HuH-7 (cell line): ENCODE measurements around the gene SLC38A1.

Experiments
- DNase-seq: peaks from one replicate; pipeline ENCODE4 v3.0.0; 2011; ENCODE audit warnings: low spot score

SLC38A1 gene

DNA sequence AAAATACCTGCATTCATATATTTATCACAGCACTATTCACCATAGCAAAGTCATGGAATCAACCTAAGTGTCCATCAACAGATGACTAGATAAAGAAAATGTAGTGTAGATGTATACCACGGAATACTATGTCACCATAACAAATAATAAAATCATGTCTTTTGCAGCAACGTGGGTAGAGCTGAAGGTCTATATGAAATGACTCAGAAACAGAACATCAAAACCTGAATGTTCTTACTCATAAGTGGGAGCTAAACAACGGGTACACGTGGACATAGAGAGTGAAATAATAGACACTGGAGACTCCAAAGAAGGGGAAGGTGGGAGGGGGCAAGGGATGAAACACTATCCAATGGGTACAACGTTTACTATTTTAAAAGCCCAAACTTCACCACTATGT is 37.9 kb downstream of the SLC38A1 start:
- DNase-seq = no peak

DNA sequence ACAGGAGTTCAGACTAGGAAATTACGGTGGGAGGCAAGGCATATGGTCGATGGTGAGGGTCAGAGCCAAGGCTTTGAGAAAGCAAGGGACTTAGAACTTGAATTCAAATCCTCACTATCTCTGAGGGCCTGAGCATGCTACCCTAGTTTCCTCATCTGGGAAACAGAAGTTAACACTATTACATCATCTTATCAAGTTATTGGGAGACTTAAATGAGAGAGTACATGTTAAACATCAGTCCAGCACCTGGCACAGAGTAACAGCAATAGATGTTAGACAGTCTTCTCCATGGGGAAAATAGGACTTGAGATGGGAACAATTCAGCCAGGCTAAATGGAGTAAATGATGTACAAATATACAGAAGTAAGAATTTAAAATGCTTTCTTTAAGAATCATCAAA is 38.5 kb downstream of the SLC38A1 start:
- no peak for DNase-seq

DNA sequence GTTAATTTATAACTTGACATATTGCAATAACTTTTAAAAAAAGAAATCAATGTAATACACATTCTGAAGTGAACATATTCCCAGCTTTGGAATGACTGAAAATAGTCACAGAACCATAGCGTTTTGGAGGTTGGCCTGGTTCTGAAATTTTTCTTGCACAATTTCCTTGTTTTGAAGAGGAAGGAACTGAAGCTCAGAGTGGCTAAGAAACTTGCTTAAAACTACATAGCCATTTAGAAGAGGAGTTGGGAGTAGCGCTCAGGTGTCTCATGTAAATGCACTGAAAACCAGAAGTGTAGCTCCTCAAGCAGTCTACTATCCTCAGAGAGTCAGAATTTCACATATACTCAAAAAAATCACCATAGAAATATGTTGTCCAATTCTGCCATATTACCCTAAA is 41.2 kb downstream of the SLC38A1 start:
- no peak for DNase-seq

DNA sequence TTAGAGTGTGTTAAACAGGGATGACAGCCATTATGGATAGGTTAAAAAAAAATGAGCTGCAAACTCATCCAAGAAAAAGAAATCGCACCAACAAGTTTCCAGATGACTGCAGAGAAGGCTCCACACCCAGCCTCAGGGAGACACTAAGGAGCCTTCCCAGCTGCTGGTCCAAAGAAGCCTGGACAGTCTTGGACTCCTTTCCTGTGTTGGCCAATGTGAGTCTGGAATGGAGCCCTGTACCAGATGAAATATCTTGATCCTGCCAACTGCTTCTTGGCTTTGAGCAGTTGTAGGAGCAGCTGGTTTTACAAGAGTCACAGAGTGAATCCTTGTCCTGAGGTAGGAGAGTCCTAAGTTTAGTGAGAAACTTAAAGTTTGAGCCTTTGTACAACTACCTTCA is 44.5 kb downstream of the SLC38A1 start:
- DNase-seq = no peak

DNA sequence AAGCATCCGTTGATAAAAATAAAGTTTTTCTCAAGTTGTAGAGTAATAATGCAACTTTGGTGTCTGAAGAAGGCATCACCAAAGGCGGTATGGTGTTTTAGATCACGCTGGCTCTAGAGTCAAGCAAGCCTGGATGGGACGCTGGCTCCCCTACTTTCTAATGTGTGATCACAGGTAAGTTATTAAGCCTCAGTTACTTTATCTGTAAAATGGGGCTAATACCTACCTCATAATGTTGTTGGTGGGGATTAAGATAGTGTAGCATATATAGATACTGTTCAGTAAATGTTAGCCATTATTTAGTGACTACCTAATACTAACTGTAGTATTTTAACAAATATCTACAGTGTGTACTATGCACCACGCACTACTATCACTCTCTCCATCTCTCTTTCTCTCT is 45.8 kb downstream of the SLC38A1 start:
- no peak for DNase-seq

DNA sequence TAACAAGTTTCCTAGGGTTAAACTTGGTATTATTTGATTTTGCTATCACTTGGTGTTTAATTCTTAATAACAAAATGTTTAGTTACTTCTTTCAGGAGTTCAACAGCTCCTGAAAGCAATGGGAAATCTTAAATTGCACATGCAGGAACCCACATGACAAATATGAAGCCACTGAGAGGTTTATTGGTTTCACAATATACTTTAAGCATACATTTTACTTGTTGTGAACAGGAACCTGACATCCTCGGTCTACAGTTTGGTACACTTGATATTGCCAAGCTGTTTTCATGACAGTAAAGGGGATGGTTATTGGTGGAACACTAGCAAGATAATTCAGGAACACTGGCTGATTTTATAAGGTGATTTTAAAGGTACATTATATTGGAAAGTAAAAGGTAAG is 46.2 kb downstream of the SLC38A1 start:
- no peak for DNase-seq

DNA sequence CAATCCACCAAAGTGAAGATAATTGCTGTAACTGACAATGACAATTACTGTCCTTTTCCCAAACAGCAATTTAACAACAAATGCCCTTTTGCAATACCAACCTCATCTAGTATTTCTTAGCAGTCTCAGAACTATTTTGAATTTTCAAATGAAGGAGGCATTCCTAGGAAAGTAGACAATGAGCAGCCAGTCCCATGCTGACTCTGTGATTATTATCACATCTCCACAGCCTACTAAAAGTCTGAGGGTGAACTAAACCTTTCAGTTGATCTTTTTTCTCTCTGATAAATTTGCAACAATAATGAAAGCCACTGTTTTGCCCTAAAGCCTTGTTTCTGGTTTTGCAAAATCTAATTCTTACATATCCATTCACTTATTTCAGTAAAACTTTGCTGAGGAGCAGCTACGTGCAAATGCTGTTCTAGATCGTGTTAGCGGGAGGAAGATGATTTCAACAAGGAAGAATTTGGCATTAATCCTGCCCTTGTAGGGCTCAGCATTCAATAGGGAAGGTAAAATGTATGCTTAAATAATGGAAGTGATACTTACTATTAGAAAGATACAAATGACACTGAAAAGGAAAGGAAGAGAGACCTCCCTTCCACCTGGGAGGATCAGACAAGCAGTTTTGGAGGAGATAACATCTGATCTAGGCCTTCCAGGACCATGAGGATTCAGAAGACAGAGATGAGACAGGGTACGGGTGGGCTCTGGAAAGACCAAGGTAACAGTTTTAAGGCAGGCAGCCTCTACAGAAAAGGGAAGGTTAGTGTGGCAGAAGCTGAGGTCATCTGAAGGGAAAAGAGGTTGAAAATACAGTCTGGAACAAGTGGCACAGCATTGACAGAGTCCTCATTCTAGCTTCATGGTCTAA is 47.4 kb downstream of the SLC38A1 start:
- DNase-seq = no peak

DNA sequence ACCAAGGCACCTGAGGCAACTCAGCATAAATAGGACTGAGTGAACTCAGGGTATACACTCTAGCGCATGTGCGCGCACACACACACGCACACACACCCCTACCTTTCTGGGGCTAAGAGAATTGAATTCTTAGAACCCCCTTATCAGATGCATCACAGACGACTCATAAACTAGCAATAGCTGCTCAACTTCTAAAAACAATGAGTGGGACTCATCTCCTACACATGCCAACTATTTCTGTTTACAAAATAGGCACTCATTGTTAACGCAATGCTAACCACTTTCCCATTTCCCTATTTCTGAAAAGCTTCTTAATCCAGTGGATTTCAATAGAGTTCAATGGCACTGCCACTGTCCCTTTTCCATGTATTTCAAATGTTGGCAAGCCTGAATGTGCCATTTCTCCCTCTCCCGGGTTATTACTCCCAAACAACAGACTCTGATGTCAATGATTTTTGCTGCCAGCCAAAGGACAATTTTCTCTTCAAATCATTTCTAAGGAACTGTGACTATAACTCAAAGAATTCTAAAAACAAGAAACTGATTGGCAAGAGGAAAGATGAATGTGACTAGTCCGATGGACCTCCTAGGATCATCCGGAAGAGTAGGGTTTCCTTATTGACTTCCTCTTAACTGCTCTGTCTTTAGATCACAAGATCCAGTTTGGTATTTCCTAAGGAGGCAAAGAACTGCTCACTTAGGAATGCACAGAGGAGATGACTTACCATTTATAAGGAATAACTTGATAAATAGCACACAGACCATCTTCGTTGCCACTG is 48.8 kb downstream of the SLC38A1 start:
- DNase-seq = no peak

DNA sequence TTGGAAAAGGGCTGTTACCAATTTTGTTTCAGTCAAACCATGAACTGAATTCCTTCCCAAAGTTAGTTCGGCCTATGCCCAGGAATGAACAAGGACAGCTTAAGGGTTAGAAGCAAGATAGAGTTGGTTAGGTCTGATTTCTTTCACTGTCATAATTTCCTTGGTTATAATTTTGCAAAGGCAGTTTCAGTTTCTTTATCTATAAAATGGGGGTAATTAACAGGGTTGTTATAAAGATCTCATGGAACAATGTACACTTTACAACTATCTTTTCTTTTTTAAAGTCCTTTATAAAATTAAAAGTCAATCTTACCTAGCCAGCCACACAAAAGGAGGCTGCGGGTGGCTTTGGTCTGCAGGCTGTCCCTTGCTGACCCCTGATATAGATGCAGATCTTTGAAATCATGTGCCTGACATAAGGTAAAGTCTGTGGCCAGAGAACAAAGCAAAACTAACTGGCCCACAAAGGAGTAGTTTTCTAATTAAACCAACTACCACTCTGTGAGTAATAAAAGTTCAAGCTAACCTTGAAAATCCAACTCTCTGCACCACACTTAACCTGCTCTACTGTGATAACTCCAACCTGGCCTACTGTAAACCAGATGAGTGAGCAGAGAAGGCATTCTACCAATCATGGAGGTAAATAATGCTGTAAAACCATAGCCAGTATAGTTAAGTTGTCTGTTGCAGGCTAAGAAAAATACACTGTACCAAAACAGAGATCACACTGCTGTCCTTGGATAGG is 49.5 kb downstream of the SLC38A1 start:
- no peak for DNase-seq

DNA sequence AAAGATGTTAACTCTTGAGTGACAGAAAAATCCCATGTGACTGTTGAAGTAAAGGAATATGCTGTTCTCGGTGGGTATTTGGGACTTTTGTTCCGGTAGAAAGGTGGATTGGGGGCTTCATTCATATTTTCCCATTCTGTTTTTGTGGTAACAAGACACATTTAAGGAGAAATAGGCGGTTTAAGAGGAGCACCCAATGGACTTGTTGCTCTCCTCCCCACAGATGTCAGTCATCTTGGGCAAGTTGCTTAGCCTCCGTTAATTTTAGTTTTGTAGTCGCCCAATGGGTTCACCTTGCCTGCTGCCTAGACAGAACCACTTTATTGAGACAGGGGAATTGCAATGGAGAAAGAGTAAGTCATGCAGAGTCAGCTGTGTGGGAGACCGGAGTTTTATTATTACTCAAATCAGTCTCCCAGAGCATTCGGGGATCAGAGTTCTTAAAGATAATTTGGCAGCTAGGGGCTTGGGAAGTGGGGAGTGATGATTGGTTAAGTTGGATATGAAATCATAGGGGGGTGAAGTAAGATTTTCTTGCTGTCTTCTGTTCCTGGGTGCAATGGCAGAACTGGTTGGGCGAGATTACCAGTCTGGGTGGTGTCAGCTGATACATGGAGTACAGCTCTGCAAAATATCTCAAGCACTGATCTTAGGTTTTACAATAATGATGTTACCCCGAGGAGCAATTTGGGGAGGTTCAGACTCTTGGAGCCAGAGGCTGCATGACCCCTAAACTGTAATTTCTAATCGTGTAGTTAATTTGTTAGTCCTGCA is 50.3 kb downstream of the SLC38A1 start:
- no peak for DNase-seq

DNA sequence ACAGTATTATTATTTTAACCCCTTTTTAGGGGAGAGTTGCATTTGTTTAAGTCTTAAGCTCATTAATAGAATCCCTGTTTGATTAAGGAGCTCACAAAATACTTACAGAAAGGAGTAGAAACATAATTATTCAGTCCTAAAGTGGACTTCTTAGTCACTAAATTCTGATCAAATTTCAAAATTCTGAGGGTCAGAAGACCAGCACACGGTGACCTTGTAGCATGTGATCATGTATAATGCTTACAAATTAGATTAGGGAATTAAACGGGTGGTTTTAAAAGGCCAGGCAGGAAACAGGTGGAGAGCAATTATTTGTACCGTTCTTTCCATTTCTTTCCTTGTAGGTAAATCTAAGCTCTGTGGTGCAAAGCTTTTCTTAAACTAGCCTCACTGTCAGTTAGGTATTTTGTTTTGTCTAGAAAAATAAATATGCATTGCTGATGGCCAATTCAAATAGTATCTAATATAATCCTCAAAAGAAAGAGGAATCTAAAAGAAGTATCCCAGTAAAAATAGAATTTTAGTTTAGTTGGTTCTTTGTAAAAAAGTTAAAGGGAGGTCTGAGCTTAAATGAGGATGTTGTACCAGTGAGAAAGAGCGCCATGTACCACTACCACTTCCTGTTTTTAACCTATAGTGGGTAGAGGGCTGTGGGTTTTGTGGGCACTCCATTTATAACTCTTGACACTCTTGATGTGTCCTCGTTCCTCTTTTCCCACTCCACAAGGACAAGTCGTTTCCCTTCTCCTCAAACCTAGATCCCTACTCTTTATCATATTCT is 51.1 kb downstream of the SLC38A1 start:
- no peak for DNase-seq

DNA sequence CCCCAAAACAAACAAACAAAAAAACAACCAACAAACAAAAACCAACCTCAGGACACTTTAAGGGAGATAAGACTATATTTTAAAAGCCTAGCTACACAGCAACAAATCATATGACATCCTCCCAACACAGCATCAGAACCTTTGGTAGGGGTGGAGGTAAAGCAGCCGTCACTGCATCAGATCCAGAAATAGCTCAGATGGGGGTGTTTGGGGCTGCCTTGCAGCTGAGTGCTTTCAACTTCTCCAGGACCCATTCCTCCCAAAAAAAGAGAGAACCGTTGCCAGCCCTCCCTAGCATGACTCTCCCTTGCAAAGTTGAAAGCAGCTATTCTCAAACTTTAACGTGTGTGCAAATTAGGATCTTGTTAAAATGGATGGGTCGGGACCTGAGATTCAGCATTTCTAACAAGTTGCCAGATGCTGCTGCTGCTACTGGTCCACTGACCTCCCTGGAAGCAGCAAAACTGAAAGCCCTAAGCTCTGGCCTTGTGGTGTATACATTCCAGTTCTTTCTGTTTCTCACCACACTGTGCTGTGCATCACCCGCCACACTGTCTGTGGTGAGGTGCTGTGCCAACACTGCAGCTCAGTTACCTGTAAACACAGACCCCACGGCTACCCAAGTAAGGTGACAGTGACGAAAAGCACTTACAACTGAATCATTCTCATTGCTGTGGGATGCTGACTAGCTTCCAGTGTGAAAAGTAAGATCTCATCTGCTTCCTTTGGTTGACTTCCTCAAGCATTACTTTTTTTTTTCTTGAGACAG is 54.0 kb downstream of the SLC38A1 start:
- no peak for DNase-seq

DNA sequence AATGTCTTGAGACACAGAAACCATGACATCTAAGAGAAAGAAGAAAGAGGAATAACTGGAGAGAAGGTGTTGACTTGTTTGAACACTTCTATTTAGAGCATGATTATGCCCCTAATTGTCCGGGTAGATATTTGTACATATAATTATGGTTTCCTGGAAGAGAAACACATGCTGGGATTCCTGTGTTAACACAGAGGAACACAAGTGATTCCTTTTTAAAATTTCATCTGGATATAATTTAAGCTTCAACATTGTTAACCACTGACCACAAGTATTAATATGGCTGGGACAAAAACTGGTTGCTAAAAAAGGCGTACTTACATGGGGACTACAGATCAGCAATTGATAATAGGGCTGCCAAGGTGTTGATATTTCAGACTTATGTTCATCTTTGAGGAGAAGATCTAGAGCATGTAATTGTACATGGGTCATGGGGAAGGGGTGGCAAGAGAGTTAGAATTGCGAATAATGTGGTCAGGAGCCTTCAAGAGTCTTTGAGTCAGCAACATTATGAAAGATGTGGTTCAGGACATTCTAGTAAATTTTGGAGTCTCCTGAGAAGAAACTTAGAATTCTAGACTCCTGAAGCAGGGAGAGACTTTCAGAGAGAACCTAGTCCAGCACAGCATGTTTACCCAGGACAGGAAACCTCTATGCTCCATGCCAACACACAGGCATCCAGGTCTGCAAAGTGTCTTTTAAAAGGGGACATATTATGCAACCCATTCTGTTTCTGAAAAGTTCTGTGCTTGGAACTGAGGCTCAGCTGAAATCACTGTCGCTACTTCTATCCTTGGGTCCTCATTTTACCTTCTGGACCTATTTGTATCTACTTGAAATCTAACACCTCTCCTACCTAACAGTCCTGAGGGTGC is 56.5 kb downstream of the SLC38A1 start:
- no peak for DNase-seq

DNA sequence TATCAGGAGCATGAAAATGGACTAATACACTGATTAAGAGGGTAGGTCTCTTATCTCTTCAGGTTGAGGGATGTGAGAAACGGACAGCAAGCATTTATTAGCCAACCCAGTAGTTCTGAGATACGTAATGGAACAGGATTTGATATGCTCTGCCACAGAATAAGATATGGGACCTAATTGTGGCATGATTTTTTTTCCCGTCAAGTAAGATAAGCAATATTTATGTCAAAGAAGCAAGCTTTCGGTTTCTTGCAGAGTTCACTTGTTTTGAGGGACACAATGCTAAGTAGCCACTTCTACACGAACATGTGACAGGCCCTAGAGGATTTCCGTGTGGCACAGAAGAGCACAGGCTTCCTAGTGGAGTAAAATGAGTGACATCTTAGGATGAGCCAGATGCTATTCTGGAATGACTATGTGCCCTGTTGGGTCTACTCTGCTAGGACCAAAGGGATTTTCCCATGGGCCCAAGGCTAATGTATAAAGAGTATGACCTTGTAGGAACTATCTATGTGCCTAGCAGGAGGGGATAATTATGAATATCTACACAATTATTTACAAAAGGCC is 57.9 kb downstream of the SLC38A1 start:
- DNase-seq = no peak

DNA sequence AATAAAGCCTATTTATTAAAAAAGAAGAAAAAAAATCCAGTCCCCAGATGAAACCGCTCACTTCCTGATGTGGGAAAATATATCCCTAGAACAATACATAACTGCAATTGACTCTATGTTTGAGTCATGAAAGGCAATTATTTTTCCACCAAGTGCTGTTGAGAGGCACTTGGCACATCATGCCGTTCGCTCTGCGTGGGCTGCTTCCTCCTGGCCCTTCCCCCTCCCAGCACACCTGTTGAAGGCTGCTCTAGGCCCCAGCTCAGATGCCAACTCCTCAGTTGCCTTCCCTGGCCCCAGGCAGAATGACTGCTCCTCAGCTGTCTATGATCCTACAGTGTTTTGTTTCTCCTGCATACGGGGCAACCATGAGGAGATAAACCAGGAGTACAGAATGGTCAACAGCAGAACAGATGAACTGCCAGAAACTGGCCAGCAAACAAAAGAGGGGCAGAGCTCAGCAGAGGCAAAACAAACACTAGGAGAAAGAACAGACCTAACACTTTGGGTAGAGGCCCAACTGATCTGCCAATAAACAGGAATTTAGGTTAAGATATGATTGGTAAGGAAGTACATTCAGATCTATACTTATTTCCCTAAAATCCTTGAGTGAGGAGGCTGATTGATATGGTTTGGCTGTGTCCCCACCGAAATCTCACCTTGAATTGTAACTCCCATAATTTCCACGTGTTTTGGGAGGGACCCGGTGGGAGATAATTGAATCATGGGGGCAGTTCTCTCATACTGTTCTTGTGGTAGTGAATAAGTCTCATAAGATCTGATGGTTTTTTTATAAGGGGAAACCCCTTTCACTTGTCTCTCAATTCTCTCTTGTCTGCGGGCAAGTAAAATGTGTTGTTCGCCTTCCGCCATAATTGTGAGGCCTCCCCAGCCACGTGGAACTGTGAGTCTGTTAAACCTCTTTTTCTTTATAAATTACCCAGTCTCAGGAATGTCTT is 58.6 kb downstream of the SLC38A1 start:
- DNase-seq = no peak

DNA sequence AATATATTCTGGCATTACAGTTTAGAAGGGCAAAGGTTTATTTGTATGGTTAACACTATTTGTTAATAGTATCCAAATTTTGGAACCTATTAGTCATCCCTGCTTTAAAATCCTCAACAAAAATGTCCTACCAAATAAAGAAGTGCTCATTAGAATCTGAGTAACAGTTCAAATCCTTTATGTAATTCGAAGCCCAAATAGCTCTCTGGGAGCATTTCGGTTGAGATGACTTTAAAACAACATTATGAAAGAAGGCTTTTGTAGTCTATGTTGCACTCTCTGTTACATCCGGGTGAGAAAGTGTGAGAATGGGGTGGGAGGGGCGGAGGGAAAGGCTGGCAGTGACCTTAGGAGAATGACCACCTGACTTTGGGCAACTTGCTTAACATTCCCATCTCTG is 59.7 kb downstream of the SLC38A1 start:
- no peak for DNase-seq

DNA sequence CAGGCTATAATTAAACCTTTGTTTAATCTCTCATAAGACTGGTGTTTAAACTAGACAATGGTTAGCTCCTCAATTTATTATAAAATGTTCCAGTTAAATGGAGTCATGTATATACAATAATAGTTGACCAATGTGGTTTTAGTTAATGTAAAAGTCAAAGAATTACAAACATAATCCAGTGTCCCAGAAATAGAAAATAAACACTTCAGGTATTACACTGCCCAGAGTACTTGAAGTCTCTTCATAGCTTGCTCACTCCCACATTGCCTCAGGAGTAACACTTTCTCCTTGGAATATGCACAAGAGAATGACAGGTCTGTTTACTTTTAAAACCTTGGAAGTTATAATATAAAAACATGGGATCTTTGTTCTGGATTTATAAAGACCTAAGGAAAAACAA is 60.5 kb downstream of the SLC38A1 start:
- DNase-seq = no peak

DNA sequence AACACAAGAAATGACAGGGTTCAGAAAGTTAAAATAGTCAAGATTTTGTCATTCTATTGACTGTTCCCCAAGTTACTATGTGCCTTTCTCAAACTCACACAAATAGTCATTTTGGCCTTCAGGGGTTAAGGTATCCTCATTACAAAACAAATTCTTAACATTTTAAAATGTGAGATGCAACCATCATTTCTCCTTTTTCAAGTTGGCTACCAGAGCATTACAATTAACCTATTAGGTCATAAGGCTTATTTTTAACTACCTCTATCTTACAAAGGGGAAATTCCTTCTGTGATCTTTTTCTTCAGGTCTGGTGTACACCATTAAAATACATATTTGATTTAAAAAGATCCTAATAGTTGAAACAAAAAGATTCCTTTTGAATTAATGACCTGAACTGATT is 61.2 kb downstream of the SLC38A1 start:
- no peak for DNase-seq
